ENCODE results near the gene EREG.

EREG gene

DNA sequence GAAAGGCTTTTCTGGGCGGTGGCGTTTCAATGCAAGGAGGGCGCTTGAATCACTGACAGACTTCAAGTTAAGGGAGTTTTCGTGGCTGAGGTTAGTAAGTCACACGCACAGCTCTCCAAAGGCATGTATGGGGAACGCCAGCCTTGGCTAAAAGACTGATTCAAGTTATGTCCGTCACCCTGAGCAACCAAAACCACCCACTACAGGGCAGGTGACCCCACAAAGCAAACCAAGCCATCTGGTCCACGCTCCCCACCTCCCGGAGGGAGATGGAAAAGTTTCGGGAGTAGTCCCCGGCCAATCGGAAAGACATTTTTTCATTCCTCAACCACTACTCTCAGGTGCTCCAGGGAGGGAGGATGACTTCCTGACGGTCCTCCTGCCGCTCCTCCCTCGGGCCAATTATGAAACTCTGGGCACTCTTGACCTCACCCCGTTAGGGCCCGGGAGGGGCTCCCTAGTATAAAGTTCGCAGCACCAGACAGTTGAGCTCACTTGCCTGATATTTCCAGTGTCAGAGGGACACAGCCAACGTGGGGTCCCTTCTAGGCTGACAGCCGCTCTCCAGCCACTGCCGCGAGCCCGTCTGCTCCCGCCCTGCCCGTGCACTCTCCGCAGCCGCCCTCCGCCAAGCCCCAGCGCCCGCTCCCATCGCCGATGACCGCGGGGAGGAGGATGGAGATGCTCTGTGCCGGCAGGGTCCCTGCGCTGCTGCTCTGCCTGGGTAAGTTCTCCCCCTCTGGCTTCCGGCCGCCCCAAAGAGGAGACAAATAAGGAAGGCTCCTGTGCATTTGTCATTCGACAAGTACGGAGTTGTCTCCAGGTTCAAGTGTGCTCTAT is at the start of gene EREG:
EREG (plus strand) TSS at position 494 of the 840 bp plus-strand sequence; CDS start at position 658, 164 bp downstream.
- H3K4me3 ChIP-seq (ENCODE audit: low read depth, low read length): peak within 1 kb of the TSS; percentile 64
- TF ChIP-seq CTCF (IDR thresholded peaks at IDR 0.05; ENCODE audit: low read depth, low read length): no peak

DNA sequence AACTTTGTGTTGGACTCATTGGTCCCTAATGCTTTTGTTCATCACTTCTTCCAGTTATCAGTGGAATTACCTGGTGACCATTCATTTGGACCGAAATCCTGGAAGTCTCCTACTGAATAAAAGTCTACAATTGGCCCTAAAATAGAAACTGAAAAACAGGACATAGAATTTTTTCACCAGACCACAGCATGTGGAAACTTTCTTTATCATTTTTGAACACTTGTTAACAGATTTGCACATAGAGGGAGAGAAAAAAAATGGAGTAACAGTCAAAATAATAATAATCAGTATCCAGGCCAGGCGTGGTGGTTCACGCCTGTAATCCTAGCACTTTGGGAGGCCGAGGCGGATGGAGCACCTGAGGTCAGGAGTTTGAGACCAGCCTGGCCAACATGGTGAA is 49.6 kb upstream of the EREG start:
- TF ChIP-seq CTCF (IDR thresholded peaks at IDR 0.05; ENCODE audit: low read depth, low read length): no peak
- H3K4me3 ChIP-seq (ENCODE audit: low read depth, low read length): no peak overlapping the region

DNA sequence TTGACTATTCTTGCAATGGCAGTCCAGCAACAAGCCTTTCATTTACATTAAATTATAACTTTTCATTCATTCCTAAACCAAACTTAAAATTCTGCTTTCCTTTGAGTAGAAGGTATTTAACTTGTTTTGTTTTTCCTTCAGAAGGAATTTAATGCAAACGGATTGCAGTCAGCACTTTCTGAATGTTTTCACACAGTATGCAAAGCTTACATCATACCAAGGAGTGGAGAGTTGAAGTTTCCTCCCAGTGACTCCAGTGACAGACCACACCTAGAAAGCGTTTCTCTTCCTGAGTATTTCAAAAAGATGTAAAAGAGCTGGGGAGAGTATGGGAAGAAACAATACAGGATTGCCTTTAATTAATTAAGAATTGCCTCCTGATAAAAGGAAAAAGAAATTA is 48.5 kb upstream of the EREG start:
- TF ChIP-seq CTCF (IDR thresholded peaks at IDR 0.05; ENCODE audit: low read depth, low read length): no peak
- H3K4me3 ChIP-seq (ENCODE audit: low read depth, low read length): no peak overlapping the region

DNA sequence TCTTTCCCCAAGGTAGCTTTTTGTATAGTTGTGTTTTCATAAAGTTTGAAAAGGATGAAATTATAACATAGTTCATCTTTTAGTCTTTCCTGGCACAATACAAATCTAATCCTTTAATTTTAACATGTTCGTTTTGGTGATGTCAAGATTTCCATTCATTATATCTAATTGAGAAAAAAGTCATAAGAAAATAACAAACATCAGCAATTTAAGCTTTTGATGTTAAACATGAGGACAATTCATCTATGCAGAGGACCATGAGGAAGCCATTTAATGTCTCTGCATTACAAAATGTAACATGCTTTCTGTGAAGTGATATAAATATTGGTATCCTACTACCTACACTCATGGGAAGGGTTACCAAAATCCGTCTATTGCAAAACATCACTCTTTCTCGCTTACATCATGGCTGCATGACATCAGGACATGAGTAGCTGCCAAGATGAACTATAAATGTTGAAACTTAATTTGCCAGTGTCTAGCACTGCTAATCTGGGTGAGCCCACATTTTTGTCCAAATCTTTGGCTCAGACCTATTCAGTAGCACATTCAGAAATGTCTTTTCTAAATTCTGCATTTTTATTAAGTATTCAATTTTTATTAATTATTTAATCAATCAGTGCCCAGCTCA is 47.2 kb upstream of the EREG start:
- H3K4me3 ChIP-seq (ENCODE audit: low read depth, low read length): no peak overlapping the region
- TF ChIP-seq CTCF (IDR thresholded peaks at IDR 0.05; ENCODE audit: low read depth, low read length): no peak

DNA sequence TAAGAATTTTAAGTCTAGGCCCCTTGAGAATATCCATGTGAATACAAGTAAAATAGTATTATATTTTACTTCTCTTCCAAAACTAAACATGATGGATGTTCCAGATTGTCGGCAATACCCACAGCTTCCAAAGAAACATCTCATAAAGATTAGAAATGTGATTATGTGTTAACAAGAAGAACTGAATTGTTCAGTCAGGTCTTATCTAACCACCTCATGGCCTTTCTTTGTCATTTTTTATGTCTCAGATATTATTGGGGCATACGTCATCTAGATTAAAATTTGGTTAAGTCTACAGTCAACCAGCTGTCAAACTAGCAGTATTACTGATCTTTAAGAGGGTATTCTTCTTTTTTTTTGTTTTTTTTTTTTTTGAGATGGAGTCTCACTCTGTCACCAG is 46.7 kb upstream of the EREG start:
- TF ChIP-seq CTCF (IDR thresholded peaks at IDR 0.05; ENCODE audit: low read depth, low read length): no peak
- no peak overlapping the region for H3K4me3 ChIP-seq (ENCODE audit: low read depth, low read length)

GRCh38 chr4:74319470-74319869 is 45.5 kb upstream of the EREG start:
- no peak overlapping the region for H3K4me3 ChIP-seq (ENCODE audit: low read depth, low read length)
- TF ChIP-seq CTCF (IDR thresholded peaks at IDR 0.05; ENCODE audit: low read depth, low read length): no peak

DNA sequence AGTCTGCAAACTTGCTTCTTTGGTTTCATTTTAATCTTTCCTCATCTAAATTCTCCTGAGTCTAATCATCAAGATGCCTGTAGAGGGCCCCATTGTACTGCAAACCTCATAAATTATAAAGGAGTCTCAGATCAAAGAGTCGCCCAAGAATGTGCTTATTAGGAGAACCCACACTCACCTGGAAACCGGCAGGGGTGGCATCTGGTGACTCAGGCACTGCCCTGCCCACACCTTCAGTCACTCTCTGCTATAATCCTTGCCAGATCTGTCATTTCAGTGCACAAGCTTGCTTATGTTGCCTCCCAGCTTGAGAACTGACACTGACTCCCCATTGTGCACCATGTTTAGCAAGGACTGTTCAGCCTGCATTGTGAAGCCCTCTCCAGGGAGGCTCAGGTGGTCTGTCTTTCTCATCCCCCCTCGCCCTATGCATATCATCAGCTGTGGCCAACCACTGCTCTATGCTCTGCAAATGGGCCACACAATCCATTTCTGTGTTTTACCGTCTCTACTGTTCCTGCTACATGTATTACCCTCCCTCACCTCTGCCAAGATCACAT is 44.3 kb upstream of the EREG start:
- peak; percentile 42 for TF ChIP-seq CTCF (IDR thresholded peaks at IDR 0.05; ENCODE audit: low read depth, low read length)
- H3K4me3 ChIP-seq (ENCODE audit: low read depth, low read length): no peak overlapping the region
